Activated T-cell treated with anti-CD3 and anti-CD28 coated beads, Interleukin-2, amount 50 U/mL, for 1 hour (primary cell): ENCODE measurements around the gene UBLCP1.

Source experiments
- DNase-seq: peaks from one replicate; pipeline ENCODE4 v3.0.0-alpha.2; 2020

UBLCP1 gene

DNA sequence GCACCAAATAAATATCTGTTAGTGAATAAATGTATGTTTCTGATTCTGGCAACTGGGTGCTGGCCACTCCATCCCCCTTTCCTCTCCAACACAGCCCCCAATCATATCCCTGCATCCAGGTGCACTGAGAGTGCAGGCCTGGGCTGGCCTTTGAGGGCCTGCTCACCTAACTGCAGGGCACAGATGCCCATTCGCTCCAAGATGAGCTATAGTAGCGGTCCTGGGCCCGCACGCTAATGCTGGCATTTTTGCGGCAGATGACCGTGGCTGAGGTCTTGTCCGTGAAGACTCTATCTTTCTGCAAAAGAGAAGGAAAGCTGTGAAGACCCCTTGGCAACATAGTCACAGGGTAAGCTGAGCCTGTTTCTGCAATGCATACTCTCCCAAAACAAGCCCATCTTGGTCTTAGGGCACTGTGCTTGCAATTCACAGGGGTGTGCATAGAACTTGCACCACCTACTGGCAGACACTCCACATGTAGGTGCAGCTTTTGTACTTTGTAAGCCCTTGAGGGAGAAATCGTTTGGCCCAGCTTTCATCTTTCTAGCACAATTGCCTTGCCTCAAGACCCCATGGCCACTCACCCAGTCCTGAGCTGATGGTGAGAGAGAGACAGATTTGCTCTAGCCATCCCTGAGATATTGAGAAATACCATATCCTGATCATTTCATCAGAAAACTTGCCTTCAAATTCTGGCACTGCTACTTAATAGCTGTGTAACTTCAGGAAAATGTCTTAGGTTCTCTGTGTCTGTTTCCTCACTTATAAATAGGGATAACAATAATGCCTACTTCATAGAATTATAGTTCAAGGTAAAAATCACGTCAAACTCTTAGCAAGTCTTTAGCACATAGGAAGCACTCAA lies 53.7 kb downstream of the UBLCP1 start:
- DNase-seq = peak; percentile 36

DNA sequence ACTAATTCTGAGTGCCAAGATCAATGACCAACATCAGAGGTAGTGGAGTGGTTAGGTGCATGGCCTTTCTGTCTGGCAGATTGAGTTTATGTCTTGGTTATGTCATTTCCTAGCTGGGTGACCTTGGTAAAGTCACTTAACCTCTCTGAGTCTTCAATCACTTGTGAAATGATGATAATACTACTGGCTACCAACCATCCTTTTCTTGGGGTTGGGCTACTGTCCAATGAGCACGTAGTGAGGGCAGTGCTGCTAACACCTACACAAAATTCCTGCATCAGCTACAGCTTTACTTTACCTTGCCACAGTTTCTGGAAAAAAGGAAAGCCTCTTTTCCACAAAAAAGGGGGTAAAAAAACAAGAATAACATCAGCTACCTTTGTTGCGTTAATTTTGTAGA lies 54.8 kb downstream of the UBLCP1 start:
- no peak for DNase-seq

DNA sequence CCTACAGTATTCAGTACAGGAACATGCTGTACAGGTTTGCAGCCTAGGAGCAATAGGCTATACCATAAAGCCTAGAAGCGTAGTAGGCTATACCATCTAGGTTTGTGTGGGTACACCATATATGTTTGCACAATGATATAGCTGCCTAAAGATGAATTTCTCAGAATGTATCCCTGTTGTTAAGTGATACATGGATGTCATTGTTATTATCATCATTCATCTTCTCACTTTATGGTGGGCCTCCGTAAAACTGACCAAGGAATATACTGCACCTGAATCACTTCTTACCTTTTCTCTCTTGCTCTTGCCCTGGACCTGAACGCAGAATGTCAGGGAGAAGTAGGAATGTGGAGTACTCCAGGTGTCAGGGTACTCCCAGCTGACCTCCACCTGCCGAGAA lies 55.4 kb downstream of the UBLCP1 start:
- no peak for DNase-seq

- DNase-seq = no peak
Measured at GRCh38 chr5:159319363-159319762, 56.3 kb downstream of the UBLCP1 start.

GRCh38 chr5:159319832-159320231 lies 56.7 kb downstream of the UBLCP1 start:
- DNase-seq = no peak

DNA sequence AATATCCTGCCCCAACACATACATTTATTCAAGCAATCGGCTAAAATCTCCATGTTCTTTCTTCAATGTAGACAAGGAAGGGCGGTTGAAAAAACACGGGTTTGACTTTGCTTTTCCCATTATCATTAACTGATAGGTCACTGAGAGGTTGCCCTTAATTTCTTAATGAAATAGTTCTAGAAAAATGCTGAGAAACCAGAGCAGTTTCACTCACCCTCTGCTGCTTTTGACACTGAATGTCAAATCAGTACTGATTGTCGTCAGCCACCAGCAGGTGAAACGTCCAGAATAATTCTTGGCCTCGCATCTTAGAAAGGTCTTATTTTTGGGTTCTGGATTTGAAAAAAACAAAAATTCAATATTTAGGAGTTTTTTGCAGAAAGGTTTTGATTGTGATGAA lies 59.1 kb downstream of the UBLCP1 start:
- no peak for DNase-seq

- no peak for DNase-seq
Measured at GRCh38 chr5:159324102-159324755, 61.1 kb downstream of the UBLCP1 start.

DNA sequence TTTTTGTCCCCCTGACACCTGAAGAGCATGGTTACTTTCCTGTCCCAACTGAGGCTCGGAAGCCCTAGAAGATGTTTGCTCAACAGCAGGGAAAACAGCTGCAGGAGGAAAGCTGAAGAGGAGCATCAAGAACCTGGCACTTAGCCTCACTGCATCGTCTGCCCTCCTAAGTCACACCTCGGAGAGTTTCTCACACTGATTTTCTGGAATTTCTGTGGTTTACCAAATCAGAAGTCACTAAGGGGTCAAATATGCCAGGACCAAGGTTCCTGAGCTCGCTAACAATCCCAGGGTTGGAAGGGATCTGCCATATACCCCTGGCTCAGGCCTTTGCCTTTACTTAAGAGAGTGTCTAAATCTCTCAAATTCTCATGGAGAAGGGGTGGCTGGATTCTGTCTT lies 61.9 kb downstream of the UBLCP1 start:
- DNase-seq = no peak

DNA sequence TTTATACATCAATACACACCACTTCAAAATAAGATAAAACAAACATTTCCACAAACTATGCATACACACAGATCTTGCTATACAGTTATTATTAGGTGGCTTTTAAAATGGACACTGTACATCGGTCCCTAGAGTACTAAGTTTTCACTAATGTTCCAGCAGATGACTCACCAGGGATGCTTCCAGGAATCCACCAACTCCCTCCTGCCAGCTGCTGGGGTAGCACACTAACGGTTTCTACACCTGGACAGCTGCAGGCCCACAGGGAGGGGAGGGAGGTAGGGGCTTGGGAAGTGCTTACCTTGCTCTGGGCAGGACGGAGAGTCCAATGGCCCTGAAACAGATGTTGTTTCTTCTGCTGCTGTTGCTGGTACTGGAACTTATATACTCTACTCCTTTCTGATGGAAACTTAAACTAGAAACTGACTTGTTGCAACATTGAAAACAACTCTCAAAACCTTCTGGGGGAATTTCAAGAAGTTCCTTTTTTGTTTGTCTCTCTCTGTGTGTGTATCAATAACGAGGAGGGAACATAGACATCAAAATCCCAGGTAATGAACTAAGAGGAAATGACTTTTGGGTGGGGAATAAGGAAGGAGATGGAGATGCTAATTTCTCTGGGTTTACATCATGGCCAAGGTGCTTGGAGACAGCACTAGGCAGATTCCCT lies 67.2 kb downstream of the UBLCP1 start, which contains the start of gene IL12B:
IL12B (minus strand) TSS at position 357 of the 670 bp plus-strand sequence. CDS start 3,705 bp downstream, outside the sequence.
- no peak for DNase-seq

GRCh38 chr5:159331093-159331973 lies 68.2 kb downstream of the UBLCP1 start:
- peak; percentile 83 for DNase-seq

- no peak for DNase-seq
Measured at GRCh38 chr5:159332800-159333544, 69.9 kb downstream of the UBLCP1 start.

GRCh38 chr5:159333545-159333925 lies 70.4 kb downstream of the UBLCP1 start:
- DNase-seq = no peak
